Urothelium cell line (cell line): Measurements from ENCODE around the gene TMEM185A.
"Not testable (repeated sequence)": the region's sequence is repeated elsewhere in the genome, so short reads cannot be mapped to it uniquely, and the experiment has no call there.

Source experiments
- DNase-seq: peaks from one replicate; pipeline ENCODE4 v3.0.0; 2011; ENCODE audit warnings: low spot score, mixed read lengths
- FAIRE-seq: peaks from 2 replicates; lab custom pipeline; 2011; peaks lifted over from hg19 to GRCh38; lab: Jason Lieb, UNC

Gene TMEM185A

DNA sequence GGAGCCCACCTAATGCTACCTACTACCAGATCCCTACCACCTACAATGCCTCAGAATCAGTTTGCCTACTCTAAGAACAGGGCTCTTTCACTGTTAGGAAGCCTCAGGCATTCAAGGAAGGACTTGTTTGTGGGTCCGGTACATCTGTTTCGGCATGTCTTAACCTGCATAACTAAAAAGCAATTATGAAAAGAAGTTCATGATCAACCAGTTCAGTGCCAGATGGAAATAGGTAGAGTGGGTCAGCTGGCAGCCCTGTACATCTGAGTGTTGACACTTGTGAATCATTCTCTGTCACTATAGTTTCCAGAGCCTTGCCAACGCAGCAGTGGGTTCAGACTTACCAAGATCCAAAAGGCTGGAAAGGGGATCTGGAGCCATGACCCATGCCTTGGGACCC lies 3.3 kb downstream of the TMEM185A start:
- DNase-seq (no peak), FAIRE-seq (no peak)

DNA sequence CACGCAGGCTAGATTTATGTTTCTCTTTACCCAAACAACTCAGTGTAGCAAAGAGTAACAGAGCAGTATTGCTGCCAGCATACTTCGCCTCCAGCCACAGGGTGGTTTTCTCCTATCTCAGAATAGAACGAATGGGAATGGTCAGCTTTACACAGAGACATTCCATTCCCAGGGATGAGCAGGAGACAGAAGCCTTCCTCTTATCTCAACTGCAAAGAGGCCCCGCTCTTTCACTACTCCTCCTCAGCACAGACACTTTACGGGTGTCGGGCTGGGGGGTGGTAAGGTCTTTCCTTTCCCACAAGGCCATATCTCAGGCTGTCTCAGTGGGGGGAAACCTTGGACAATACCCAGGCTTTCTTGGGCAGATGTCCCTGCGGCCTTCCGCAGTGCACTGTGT lies 4.8 kb downstream of the TMEM185A start:
- not testable (repeated sequence) for FAIRE-seq, DNase-seq

DNA sequence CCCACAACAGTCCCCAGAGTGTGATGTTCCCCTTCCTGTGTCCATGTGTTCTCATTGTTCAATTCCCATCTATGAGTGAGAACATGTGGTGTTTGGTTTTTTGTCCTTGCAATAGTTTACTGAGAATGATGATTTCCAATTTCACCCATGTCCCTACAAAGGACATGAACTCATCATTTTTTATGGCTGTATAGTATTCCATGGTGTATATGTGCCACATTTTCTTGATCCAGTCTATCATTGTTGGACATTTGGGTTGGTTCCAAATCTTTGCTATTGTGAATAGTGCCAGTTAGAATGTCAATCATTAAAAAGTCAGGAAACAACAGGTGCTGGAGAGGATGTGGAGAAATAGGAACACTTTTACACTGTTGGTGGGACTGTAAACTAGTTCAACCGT lies 11.9 kb downstream of the TMEM185A start:
- not testable (repeated sequence) for FAIRE-seq, DNase-seq

DNA sequence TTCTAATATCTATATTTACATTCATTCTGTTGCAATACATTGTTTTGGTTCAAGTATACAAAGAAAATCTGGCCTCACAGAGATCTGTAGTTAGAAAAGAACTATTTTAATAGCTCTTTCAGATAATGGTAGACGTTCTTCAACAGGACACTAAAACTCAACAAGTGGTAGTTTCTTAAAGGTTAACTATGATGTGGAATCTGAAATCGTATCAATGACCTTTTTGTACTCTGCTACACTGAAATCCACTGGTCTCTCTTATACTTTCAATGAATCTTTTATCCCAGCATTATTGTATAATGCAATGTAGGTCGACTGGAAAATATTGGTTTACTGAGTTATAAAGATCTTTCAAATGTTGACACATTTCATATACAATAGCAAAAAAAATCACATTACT lies 12.7 kb downstream of the TMEM185A start:
- DNase-seq (no peak), FAIRE-seq (no peak)

DNA sequence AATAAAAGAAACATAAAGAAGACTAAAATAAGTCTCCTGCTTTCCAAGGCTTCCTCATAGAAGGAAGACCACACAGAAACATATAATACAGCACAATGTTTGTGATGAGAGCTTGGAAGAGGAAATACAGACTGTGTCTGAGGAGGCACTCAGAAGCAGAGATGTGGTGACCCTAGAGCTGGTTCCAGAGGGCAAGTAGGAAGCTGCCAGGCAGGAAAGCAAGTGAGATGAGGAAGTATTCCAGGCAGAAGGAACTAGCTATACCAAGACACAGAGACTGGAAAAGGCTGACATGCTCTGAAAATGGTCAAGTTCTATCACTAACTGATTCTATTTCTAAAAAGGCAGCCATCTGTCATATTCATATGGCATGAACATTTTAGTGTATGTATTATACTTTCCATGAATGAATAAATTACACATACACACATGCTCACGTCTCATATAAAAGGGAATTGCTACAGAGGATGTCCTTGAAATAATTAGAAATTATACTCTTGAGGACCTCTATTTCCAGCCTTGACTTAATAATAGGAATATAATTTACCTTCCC lies 19.9 kb downstream of the TMEM185A start:
- DNase-seq: no peak
- no peak for FAIRE-seq

DNA sequence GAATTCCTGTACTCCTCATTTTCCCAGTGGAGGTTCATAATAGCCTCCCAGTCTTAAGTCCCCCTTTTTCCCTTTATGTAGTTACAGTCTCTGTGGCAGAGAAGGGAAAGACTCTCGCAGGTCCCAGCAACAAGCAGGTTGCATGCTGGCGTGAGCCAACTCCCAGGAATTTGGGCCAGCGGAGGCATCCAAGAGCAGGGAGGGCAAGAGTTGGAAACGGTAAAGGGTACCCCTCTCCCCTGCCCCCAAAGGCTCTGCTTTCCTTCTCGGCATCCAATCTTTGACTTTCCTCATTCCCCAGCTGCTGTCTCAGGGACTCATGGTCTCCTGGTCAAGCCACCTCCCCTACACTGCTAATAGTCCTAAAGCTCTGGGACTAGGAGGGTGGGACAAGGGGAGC lies 21.1 kb downstream of the TMEM185A start:
- DNase-seq (no peak), FAIRE-seq (no peak)

DNA sequence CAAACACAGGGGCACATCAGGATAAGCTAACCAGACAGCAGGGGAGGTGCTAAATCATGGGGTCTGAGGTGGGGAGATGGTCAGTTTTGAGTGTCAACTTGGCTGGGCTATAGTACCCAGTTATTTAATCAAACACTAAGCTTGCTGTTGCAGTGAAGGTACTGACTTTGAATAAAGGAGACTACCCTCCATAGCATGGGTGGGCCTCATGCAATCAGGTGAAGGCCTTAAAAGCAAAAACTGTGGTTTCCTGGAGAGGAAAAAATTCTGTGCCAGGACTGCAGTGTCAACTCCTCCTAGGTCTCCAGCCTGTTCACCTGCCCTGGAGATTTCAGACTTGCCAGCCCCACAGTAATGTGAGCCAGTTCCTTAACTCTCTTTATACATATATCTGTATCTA lies 23.9 kb downstream of the TMEM185A start:
- no peak for DNase-seq
- FAIRE-seq: no peak

DNA sequence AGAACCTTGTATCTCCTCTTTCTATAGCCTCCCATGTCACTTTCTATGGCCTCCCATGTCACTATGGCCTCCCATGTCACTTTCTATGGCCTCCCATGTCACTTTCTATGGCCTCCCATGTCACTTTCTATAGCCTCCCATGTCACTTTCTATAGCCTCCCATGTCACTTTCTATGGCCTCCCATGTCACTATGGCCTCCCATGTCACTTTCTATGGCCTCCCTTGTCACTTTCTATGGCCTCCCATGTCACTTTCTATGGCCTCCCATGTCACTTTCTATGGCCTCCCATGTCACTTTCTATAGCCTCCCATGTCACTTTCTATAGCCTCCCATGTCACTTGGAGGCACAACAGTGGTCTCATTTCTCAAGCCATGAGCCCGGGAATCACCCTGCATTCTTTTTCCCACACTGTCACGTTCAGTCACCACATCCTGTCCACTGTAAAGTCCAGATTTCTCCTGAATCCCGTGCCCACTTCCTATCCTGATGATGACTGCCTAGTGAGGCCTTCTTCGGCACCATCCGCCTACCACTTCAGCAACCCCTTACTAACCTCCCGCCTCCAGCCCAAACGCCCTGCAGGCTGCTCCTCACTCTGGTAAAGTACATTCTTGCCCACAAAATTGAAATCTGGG lies 26.2 kb downstream of the TMEM185A start:
- not testable (repeated sequence) for DNase-seq, FAIRE-seq

DNA sequence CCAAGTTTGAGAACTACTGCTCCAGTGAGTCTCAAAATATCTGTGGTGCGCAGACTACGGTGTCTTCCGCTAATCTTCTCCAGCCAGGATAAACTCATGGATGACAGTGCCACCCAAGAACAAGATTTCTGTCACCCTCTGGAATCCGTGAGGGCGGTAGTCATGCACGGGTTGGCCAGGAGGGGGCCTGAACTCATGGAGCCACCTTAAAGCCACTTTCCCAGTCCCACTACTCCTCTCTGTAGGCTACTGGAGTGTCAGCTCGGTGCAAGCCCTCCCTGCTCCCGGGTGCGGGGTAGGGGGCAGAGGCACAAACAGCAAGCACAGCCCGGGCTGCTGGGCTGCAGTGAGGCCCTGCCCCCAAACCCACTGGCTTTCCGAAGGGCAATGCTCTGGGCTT lies 33.0 kb downstream of the TMEM185A start:
- not testable (repeated sequence) for FAIRE-seq, DNase-seq

DNA sequence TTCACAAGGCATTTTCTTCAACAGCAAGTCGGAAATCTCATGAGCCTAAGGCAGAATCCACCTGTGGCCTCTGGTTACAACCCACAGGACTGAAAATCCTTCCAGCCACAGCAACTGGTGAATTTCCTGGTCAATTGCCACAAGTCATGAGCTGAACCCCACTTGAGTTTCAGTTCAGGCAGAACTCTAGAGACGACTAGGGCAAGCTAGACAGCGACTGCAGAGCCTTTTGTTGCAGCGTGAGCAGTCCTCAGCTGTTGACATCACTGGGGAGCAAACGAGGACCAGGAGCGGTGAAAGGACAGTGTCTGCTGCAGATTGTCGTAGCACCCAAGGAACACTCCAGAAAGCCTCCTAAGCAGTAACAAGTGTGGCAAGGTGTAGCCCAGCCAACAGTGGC lies 35.6 kb downstream of the TMEM185A start:
- not testable (repeated sequence) for FAIRE-seq, DNase-seq

DNA sequence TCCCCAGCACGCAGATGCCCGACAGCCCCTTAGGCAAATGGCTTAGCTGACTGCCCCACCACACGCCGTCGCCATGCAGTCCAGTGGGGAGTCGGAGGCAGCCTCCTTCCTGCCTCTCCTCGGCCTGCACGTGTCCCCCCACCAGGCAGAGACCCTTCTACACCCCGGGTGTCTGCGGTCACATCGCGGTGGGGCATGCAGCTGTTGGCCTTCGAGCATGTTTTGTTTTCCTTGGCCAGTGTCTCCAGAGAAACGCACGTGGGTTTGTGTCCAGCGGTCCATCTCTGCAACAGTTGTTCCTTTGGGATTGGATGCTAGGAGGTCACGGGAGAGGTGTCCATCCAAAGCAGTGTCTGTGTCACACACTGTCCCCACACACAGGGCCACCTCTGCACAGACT lies 36.4 kb downstream of the TMEM185A start, which contains the start of gene HSFX2:
Gene HSFX2 (minus strand): TSS at position 101 of the 400 bp plus-strand sequence. CDS start 614 bp downstream, outside the sequence.
- not testable (repeated sequence) for FAIRE-seq, DNase-seq

DNA sequence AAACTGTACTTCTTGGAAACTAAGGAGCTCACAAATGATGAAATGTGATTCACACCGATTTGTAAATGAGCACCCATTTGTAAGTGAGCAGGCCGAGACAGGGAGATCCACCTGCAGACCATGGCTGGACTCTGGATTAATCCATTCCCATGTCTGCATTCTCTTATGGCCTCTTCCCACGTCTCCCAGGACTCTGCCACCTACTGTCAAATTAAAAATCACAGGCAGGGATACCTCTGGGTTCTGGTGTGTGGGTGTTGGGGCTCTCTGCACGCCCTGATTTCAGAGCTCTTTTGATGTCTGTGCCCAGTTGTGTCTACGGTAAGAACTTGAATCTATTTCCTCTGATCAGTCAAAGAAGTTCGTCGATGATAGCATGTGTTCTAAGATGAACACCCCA lies 40.6 kb downstream of the TMEM185A start:
- not testable (repeated sequence) for FAIRE-seq, DNase-seq

DNA sequence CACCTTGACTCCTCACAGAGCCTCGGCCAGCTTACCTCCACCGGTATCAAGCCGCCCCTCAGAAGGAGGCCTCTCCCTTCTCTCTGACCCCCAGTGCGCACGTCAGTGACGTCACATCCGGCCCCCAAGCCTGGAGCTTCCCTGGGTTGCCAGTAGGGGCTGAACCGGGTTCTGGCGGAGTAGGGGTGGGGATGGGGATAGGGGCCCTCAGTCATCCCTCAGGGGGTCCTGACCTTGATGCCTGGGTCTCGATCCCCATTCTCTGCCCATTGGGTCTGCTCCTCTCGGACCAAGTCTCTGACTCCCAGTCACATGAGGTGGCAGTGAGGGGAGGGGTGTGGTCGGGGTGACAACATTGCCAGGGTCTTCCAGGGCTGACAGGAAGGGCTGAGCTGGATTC lies 44.2 kb downstream of the TMEM185A start, which contains the start of gene MAGEA9B:
Gene MAGEA9B (minus strand): TSS at position 101 of the 400 bp plus-strand sequence. CDS start 4,280 bp downstream, outside the sequence.
- not testable (repeated sequence) for DNase-seq, FAIRE-seq

DNA sequence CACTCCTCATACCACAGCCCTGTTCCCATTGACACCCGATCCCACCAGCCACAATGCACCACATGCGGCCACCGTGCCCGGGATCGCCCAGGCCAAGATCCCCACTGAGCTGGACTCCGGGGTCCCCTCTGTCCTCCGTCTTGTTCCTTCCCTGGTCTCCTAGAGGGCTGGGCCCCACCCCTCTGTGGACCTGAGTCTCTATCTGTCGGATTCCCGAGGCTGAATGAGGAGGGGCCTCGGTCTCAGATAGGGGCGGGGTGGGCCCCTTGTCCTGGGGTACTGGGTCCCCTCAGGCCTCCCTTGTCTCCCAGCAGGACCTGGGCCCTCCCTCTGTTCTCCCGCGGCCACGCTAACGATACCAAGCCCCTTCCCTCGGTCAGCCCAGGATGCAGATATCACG lies 46.0 kb downstream of the TMEM185A start:
- FAIRE-seq, DNase-seq: not testable (repeated sequence)

DNA sequence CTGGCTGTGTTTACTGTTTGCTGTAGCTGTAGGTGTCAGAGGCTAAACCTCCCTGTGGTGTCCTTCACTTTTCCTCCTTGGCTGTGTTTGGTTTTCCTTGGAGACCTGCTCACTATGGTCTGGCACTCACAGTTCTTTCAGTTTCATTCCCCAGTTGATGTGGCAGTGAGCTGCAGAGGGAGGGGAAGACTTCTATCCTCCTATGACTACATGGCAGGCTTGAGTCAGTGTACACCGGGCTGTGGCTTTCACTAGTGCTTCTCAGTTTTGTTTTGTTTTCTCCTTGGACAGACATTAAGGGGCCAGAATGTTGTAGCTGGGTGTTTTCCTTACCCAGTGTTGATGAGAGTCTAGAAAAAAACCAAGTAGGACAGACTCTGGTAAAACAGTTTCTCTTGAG lies 58.1 kb downstream of the TMEM185A start:
- not testable (repeated sequence) for FAIRE-seq, DNase-seq

DNA sequence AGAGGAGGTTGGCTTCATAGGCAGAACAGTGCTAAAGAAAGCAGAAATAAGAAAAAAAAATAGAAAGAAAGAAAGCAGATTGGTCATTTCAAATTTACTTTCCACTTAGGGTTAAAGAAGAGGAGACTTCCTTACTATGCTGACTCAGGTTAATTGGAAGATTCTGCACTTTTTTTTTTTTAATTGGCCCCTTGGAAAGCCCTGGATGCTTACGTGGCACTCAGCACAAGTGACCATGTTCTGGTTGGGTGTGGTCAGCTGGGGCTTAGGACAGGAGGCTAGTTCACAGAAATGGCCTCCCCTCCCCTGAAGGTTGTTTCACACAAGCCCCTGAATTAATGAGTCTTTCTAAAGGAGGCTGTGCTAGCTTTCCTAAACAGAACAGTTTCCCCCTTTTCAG lies 58.8 kb downstream of the TMEM185A start:
- FAIRE-seq (no peak), DNase-seq (no peak)

DNA sequence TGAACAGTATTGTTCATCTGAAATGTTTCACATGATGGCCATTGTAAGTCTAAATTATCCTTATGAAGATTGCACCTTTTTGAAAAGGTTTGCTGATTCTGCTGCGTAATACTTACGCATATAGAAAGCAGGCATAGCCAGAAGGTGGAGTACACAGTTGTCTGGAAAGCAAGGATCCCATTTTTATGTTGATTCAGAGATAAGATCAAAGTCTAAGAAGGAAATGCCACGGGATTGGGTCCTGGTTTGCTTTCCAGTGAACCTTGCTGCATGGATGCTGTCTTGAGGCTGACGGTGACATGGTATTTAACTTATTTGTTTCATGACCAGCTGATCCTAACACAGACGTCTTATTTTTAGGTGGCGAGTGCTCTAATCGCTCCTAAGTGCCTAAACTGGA lies 59.8 kb downstream of the TMEM185A start:
- FAIRE-seq (no peak), DNase-seq (no peak)

DNA sequence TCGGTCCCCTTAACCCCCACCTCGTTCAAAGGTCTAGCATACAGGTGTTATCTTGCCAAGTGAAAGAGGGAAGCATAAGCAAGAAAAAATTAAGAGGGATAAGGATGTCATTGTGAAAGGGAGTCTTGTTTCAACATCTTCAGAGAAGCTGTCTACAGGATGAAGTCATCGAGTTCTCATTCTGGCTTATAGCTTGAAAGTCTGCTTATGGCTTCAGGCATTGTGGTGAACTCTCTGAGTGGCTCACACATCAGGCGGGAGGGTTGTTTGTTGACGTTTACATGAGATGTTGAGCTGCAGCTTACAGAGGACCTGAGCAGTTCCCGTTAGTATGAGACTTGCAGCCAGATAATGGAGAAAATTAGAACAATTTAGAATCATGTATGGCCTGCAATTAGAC lies 60.9 kb downstream of the TMEM185A start:
- FAIRE-seq: no peak
- DNase-seq: no peak

DNA sequence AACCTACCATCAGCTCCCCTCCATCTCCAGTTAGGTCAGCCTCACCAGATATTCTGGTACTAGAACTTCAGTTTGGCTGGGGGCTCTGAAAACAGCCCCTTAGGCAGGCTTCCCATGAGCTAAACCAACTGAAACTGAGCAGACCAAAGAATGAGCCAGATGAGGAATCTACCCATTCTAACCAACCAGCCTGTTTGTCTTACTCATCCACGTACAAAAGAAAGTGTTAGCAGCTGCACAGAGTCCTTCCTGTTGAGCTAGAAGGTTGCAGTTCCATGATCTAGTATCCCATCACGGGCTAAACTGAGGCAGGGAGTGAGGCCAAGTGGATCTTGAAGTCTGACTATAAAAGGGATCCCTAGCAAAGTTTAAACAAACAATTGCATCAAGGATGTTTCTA lies 61.8 kb downstream of the TMEM185A start:
- no peak for DNase-seq
- no peak for FAIRE-seq

DNA sequence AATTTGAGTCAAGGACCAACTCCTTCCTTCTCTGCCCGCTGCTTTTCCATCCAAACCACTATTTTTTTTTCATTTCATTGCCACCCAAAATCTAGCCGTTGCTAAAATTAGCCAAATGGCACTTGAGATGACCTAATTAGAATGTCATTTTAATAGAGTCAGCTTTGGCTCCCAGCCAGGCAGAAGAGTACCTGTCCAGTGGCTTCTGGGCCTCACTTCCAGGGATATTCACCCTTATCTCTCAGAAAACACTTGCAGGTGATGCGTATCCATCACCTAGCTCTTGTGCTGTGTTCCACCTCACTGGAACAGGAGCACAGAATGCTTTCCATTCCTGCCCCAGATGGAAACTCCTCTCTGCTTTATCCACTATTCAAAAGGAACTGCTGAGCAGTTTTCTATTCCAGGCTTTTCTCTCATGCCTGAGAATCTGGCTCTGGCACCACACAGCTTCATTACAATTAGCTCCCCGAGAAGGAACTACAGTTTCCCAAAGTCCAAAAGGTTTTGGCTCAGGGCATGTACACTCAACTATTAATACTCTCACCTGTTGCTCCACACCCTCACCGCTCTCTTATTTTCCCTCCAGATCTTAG lies 62.8 kb downstream of the TMEM185A start:
- DNase-seq (no peak), FAIRE-seq (no peak)

DNA sequence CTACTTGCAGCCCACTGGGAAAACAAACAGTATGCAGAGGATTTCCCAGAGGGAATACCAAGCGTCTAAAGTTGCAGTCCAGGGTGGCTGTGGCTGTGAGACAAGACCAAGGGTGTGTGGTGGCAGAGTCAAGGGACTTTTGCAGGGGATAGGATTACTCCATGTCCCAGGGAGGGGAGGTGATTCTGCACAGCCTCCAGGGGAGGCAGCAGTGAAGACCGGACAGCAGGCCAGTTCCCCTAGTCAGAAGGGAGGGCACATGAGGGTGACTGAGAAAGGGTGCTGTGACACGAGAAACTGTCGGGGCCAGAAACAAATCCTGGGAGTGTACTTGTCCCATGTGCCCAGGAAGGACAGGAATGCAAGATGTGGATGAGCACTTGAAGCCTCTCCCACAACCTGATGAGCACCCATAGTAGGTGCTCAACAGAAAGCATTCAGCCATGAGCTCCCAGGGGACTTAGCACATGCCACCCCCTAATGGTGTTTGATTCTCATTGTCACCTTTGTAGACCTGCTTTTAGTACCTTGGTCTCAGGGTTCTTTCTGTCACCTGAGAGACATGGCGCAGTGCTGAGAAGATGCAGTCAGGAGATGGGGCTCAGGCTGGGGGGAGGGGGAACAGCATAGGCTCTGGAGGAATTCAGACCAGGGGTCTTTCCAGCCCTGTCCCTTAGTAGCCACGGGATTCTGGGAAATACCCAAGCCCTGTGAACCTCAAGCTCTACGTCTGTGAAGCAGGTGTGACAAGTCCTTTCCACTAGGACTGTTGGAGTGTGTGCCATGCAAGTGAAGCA lies 63.8 kb downstream of the TMEM185A start:
- FAIRE-seq (no peak), DNase-seq (no peak)
